ENCODE data around the gene CCP110. TPM values are rescaled to one million over a fixed set of nuclear protein-coding genes. Genes with fewer than 3 reads are reported as not detected.
"Not testable (repeated sequence)": the region's sequence is repeated elsewhere in the genome, so short reads cannot be mapped to it uniquely, and the experiment has no call there.

CCP110 gene
- polyA plus RNA-seq, 1 donor: 40.6 TPM

DNA sequence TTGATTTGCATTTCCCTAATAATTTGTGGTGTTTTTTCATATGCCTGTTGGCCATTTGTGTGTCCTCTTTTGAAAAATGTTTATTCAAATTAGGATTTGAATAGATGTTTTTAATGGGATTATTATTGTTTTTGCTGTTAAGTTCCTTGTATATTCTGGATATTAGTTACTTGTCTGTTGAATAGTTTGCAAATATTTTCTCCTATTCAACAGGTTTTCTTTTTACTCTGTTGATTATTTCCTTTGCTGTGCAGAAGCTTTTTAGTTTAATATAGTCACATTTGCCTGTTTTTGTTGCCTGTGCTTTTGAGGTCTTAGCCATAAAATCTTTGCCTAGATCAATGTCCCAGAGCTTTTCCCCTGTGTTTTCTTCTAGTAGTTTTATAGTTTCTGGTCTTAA lies 11.4 kb upstream of the CCP110 start:
- DNase-seq: no peak

DNA sequence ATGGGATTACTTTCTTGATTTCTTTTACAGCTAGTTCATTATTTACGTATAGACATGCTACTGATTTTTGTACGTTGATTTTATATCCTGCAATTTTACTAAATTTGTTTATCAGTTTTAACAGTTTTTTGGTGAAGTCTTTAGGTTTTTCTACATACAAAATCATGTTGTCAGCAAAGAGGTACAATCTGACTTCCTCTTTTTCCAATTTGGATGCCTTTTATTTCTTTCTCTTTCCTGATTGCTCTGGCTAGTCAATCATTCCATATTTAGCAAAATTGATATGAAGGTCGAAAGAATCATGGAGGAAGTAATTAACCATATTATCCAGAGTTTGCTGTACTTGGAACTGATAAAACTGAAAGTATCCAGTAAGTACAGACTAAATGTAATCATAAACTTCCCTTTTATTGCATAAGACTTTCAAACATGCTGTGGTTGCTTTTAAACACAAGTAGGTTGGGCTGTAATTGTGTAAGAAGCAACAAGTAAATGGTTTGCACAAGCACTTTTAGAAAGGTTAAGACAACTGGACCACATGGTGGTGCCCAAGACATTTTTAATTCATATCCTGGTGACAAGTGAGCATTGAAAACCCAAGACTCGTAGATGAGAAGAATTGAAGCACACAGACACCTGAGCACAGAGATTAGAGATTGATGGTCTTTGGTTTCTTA lies 10.2 kb upstream of the CCP110 start:
- DNase-seq: no peak

DNA sequence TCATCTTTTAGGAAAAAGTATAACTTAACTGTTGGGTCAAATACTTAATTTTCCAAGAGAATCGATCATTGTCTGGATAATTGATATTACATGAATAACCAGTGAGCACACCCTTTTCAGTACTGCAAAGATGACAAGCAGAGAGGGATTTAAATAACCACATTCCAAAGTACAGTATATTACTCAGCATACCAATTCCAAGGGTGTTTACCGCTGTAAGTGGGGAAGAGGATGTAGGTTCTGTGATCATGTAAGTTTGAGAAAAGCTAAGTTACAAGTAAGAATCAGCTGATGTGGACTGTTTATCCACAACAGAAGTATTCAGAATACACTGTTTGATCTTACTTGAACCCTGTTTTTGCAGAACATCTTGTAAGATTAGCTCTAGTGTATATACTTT lies 8.0 kb upstream of the CCP110 start:
- no peak for DNase-seq

DNA sequence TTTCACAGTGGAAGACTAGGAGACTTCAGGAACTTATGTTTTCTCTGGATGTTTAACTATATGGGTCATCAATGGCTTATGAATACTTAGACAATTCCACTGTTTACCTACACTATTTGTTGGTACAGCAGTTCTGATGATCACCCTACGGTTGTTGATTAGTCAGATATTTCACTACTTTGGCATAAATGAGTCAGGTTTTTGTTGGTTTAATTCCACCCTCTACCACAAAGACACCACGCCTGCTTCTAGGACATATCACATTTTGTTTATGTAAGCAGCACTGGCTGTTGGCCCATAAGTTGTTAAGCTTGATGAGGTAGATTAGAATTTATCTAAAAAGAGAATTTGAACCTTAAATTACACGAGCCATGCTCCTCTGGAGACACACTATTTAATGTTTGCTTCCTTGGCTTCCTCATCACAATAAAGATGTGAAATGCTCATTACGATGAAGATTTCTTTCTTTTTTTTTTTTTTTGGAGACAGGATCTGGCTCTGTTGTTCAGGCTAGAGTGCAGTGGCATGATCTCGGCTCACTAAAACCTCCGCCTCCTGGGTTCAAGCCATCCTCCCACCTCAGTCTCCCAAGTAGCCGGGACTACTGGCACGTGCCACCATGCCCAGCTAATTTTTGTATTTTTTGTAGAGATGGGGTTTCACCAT lies 6.2 kb upstream of the CCP110 start:
- DNase-seq: no peak

DNA sequence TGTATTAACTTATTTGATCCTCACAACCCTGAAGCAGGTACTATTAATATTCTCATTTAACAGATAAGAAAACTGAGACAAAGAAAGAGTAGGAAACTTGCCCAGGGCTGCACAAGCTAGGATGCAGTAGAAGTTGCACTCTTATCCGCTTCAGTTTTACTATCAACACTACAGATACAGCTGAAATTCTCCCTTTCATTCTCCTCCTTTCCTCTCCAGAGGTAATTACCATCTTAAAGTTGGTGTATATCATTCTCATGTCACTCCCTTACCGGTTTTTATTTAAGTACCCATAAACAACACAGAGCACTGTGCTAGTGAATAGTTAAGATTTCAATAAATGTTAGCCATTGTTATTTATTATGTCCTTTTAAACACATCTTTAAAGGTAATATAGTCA lies 5.4 kb upstream of the CCP110 start:
- no peak for DNase-seq

DNA sequence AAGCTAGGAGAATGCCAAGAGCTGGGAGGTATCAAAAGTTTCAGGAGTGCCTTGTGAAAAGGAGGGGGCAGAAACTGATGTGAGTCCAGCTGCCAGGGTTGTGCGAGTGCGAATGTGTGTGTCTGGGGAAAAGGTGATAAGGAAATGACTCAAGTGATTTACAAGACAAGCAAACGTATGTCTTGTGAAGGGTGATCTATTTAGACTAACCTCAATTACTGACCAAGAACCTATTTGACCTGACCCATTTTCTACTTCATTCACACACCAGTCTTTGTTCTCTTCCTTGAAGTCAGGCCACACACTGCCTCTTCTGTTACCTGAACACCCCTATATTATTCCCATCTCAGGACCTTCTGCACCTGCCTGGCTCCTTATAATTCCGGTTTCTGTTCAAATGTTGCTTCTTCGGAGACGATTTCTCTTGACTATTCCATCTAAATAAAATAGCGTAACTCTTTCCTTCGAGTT lies 2.8 kb upstream of the CCP110 start:
- DNase-seq: no peak

DNA sequence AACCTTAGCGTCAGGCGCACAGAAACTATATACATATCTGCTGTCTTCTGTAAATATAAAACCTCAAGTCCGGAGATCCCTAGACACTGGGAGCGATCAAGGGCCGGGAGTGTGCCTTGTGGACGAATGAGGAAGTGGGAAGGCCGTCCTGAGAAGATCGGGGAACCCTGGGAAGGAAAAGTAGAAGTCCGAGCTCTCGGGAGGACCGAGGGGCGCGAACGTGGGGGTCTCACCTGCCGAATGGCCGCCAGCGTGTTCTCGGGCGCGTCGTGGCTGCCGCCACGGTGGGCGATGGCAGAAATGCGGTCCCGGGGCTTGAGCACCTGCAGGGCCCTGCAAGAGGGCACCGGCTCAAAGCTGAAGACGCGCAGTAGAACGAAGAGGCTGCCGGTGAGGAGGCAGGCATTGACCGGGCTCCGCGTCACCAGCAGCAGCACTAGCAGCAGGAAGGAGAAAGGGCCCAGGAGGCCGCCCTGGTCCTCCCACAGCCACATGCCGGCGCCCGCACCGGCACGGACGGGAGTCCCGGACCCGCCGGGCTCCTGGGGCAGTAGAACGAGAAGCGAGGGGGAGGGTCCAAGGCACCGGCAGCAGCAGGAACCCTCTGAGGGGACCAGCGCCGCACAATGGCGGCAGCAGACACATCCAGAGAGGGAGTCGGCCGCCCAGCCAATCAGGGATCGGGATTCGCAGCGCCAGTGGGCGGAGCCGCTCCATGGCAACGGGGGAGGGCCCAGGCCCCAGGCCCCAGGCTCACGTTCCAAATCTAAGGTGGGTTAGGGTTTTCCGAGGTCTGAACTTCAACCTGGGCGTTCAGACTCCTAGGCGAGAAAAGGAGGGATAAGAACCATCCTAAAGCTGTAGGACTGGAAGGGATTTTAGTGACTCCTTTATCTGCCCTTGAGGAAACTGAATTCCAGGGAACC lies 2.0 kb upstream of the CCP110 start, which contains the start of gene GDE1:
GDE1 (minus strand) TSS at position 628 of the 926 bp plus-strand sequence; CDS start at position 494, 134 bp downstream.
- peak; percentile 93 for DNase-seq

DNA sequence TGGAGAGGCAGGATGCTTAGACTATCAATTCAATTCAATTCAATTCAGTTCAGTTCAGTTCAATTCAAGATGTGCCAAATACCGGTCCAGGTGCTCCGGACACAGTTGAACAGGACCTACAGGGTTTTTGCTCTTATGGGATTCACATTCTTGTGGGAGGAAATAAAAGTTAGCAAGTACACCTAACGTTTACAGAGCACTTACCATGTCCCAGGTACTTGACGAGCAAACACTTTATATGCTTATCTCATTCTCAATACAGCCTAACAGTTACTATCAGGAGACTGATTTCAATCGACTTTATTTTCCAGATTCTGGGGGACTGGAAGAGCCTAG lies 1.4 kb upstream of the CCP110 start:
- DNase-seq: no peak

DNA sequence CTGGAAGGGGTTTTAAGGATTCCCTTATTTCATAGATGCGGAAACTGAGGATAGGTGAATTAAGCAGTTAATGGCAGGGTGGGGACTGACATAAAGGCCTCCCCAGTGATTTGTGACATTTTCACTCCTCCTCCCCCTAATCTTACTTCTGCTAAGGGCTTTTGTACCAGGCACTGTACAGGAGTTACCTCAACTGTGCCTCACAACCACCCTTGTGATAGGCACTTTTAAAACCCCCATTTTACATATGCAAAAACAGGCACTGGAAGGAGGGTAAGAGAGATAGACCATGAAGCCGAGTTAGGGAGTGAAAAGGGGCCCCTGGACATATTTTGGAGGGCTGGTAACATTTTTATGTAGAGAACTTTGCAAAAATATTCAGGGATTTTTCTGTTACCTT lies 982 bp upstream of the CCP110 start:
- no peak for DNase-seq

DNA sequence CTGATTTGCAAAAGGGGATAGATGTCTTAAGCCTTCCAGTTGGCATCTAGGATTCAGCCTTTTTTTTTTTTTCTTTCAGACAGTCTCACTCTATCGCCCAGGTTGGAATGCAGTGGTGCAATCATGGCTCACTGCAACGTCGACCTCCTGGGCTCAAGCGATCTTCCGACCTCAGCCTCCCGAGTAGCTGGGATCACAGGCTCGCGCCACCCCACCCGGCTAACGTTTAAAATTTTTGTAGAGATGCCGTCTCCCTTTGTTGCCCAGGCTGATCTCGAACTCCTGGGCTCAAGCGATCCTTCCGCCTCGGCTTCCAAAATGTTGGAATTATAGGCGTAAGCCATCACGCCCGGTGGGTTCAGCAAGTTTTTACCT lies 571 bp upstream of the CCP110 start:
- no peak for DNase-seq

DNA sequence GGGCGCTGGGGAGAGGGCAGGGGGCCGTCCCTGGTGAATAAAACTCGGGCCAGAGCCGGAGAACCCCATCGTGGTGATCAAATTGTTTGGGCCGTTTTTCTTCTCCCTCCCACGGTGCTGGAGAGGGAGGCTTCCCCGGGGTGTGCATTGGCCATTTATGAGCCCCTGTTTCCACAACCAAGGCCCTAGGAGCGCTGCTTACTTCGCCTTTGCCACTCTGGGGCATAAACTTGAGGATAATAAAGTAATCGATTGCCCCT lies 544 bp downstream of the CCP110 start:
- DNase-seq: no peak

DNA sequence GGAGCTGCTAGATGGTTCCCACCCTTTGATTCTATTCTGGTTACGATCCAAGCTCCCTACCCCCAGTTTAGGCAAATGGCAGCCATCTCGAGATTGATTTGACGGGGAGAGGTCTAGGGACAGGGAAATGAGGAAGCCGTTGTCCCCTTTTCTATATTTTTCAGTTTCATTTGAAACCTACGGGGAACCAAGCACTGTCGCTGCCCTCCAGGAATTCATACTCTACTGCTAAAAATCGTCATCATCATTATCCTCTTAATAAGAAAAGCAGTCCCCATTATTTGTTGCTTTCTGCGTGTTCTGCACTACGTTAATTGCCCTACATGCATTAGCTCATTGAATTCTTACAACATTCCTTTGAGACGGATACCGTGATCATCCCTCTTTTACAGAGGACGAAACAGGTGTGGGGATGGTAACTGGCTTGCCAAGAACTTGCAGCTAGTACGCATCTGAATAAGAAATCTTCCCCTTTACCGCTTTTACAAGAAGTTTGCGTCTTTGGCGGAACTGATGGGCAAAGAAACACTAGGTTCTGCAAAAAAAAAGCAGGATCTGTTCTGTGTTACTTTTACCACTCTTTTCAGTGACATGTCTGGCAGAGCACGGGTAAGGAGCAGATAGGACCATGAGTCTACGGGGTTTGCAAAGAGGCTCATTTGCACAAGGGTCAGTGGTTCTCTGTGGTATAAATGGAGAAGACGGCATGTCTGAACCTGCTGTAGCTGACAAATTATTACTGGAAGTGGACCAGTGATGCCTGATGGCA lies 1.1 kb downstream of the CCP110 start:
- peak; percentile 37 for DNase-seq

DNA sequence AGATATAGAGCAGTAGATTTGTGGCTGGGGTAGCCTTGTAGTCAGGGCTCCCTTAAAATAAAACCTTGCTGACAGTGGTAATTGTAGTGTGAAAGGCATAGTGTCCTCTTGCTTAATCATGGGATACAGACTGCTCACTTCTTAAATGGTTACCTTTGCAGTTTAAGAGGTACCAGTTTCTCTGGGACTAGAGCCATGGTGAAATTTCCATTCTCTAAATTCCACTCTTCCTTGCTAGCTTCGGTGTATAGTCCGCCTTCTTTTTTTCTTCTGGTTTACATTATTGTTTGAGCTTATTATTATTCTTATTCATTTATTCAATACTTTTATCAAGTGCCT lies 1.6 kb downstream of the CCP110 start:
- DNase-seq: no peak

DNA sequence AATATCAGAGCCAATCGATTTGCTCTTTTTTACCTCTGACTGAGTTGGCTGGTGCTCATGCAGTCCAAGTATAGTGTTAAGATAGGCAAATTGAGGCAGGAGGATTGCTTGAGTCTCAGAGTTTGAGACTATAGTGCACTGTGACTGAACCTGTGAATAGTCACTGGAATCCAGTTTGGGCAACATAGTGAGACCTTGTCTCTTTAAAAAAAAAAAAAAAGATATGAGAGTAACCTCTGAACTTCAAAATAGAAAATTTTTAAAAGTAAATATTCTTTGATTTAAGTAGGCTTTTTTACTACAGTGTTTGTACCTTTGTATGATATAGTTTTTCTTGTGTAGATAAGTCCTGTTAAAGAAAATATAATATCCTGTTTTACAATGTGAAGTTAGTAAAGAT lies 3.4 kb downstream of the CCP110 start:
- DNase-seq: no peak

DNA sequence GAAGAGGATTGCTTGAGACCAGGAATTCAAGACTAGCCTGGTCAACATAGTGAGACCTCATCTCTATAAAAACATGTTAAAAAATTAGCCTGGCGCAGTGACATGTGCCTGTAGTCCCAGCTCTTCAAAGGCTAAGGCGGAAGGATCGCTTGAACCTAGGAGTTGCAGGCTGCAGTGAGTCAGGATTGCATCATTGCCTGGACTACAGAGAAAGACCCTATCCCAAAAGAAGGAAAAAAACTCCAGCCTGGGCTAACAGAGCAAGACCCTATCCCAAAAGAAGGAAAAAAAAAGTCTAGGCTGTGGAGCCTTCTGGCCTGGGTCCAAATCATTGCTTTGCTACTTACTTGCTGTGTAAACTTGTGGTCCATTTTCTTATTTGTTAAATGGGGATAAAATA lies 4.9 kb downstream of the CCP110 start:
- no peak for DNase-seq

DNA sequence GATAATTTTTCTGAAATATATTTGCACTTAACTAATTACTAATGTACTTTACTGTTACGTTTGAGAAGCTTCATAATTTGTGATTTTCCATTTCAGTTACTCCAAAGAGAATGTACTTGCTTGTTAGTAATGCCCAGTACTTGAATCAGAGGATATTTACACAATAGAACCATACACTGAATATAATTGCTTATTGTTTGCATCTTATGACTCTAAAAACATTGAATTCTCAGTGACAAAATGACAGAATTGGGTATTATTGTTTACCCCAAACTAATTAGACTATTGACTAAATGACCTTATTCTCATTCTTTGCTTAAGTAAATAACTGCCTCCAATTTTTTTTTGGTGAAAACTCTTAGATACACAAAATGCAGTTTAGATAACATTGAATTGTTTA lies 8.9 kb downstream of the CCP110 start:
- DNase-seq: no peak

DNA sequence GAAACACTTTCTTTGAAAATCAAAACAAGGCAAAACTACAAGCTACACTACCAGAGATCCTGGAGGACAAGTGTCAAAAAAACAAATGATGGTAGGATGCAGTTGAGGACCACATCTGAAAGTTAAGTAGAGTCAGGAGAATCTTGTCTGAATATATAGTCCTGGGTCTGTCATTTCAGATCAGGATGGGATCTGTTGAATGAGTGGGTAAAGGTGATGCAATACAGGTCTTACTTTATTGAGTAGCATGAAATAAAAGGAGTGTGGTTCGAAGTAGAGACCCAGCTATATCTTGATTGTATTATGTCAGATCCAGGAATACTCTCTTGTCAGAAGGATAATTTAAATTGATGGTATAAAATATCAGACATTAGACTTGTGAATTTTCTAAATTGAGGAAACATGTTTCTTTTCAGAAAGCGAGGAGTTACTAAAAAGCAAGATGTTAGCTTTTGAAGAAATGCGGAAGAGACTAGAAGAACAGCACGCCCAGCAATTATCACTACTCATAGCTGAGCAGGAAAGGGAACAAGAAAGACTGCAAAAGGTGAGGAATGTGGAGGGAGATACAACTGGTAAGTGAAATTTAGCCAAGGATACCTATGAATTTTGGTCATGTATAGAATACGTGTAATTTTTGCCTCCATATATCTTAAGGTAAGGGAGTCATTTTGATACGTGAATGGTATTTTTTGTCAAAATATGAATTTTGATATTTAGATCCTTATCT lies 16.7 kb downstream of the CCP110 start:
- no peak for DNase-seq

DNA sequence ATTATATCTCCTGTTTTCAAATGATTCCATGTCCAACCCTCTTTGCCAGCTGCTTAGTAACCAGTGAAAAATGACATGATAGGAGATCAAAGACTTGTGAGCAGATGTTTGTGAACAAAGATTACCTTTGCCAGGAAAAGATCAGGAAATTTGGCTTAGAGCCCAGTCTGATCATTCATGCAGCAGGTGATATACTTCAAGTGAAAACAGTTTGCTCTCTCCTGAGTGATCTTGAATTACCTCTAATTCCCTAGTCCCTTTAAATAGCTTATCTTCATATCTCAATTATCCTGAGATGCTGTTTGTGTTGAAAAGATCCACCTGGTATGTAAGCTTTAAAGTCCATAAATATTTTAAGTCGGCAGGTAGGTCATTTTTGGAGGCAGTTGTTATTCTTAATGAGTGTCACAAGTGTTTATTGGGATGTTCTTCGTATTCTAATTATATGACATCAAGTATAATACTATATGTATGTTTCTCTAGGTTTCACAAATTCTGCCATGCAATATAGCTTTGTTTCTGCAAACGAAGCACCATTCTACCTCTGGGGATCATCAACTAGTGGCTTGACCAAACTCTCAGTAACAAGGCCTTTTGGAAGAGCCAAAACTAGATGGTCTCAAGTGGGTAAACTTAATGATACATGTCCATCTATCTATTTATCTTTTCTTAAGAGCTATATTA lies 18.5 kb downstream of the CCP110 start:
- DNase-seq: no peak

DNA sequence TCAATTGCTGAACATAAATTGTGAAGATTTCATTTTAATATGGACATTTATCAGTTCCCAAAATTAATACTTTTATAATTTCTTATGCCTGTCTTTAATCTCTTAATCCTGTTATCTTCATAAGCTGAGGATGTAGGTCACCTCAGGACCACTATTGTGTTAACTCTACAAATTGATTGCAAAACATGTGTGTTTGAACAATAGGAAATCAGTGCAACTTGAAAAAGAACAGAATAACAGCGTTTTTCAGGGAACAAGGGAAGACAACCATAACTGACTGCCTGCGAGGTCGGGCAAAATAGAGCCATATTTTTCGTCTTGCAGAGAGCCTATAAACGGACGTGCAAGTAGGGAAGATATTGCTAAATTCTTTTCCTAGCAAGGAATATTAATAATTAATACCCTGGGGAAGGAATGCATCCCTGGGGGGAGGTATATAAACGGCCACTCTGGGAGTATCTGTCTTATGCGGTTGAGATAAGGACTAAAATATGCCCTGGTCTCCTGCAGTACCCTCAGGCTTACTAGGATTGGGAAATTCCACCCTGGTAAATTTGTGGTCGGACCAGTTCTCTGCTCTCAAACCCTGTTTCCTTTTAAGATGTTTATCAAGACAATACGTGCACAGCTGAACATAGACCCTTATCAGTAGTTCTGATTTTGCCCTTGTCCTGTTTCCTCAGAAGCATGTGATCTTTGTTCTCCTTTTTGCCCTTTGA lies 19.7 kb downstream of the CCP110 start:
- DNase-seq: not testable (repeated sequence)

DNA sequence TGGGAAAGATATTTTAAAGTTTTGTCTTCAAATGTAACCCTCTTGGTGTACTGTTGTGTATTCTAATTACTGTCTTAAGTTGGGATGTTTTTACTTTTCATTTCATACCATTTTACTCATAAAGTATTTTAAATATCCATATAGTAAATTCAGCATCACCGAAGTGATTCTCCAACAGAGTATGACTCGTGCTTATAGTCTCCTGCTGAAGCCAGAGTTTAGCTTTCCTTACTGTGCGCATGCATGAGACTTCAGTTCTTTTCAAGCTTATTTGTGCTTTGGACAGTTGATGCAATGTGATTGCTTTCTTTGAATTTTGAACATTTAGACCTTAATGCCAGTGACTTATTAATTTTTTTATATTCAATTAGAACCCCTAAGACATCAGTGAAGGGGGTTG lies 24.4 kb downstream of the CCP110 start:
- no peak for DNase-seq

DNA sequence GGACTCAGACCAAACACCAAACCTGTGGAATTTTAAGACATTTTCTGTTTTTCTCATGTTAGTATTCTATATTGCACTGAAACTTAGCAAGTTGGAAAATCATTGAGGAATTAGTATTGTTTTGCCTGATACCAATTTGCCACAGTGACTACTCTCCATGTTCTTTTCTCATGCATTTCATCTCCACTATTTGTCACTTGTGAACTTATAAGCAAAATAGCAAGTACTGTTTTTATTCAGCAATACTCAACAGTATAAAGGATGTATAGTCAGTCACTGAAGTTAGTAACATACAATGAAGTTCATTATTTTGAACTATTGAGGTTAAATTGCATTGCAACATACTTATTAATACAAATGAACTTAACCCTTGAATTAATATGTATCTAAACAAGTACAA lies 25.9 kb downstream of the CCP110 start:
- DNase-seq: no peak
